ENCODE data around the gene WDR17.

Gene WDR17

DNA sequence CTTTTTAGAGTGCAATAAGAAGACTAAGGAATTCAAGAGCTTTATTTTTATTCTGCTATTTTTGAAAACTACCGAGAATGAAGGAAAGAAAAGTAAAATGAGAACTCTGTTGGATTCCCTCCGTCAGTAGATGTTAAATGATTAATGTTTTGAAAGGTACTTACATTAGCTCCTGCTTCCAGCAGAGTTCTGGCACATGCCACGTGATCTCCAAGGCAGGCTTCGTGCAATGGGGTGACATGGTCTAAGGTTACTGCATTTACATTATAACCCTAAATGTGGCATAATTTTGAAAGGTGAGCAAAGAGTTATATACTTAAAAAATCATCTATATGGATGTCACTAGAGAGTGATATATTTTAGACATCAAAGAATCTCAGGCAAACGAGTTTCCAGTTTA is 156.5 kb downstream of the WDR17 start:
- no peak for DNase-seq
- TF ChIP-seq POLR2A (IDR thresholded peaks at IDR 0.05; ENCODE audit: low read length) (no peak), GATA1 (IDR thresholded peaks at IDR 0.05; ENCODE audit: low read depth, low read length) (no peak)

DNA sequence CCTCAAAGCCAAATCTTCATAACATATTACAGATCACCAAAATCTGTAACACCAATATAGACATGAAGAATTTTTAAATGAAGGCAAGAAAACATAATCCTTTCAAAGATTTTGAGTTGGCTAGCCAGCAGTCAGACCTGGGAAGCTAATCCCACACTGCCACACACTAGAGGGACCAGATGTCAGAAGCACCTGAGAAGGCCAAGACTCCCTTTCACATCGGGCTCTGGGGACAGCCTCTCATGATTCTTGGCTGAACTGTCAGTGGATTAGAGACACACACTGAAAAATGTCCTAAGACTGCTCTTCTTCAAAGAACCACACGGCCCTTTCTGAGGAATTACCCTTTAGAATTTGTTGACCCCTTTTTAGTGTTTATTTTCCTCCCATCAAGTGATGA is 157.9 kb downstream of the WDR17 start:
- TF ChIP-seq POLR2A (IDR thresholded peaks at IDR 0.05; ENCODE audit: low read length) (no peak), GATA1 (IDR thresholded peaks at IDR 0.05; ENCODE audit: low read depth, low read length) (no peak)
- no peak for DNase-seq

DNA sequence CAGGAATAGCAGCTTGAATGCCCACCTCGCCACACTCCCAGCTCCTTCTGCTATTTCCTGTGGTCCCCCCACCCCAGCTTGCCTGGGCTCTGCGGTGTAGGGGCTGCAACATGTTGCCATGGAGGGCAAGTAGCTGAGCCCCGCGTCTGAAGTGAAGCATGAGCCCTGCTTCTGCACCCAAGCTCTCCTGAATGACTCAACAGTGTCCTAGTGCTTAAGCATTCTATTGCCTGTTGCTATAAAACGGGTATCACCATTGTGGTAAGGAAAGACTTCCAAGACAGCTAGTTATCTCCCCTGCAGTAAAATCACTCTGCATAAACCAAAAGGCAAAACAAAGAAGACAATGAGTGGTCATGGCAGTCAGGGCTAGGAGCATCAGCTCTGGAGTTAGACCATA is 161.1 kb downstream of the WDR17 start:
- TF ChIP-seq GATA1 (IDR thresholded peaks at IDR 0.05; ENCODE audit: low read depth, low read length) (no peak), POLR2A (IDR thresholded peaks at IDR 0.05; ENCODE audit: low read length) (no peak)
- DNase-seq: no peak

DNA sequence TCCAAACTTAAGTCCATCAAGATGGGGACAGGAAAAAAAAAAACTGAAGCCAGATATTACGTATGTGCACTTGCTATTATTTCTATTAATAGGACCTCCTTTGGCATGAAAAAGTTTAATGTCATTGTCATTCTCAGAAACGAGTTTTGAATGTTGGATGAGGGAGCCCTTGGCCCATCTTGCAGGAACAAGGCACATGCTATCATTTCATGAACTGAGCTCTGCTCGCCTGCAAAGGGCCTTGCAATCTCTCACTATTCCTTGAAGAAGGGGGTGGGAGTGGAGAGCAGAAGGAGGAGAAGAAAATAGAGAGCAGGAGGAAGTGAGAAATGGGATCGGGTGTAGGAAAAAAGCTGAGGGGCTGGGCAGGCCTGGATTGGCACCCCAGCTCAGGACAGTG is 164.0 kb downstream of the WDR17 start:
- no peak for DNase-seq
- TF ChIP-seq POLR2A (IDR thresholded peaks at IDR 0.05; ENCODE audit: low read length) (no peak), GATA1 (IDR thresholded peaks at IDR 0.05; ENCODE audit: low read depth, low read length) (no peak)

All from erythroblast (primary cell).